HS-27A (cell line): Measurements from ENCODE around the gene DND1.
"Not testable (repeated sequence)": the region's sequence is repeated elsewhere in the genome, so short reads cannot be mapped to it uniquely, and the experiment has no call there.

Source experiments
- DNase-seq: peaks from one replicate; pipeline ENCODE4 v3.0.0-alpha.2; 2012; ENCODE audit warnings: low read depth, missing footprints

DND1 gene

GRCh38 chr5:140673187-140673976 is at the start of gene DND1:
Gene DND1 (minus strand): TSS chr5:140673576. CDS start chr5:140673542, 34 bp downstream.
- no peak for DNase-seq

- DNase-seq, result not testable (repeated sequence)
Observed at GRCh38 chr5:140721395-140721794, 48.0 kb upstream of the DND1 start.

DNA sequence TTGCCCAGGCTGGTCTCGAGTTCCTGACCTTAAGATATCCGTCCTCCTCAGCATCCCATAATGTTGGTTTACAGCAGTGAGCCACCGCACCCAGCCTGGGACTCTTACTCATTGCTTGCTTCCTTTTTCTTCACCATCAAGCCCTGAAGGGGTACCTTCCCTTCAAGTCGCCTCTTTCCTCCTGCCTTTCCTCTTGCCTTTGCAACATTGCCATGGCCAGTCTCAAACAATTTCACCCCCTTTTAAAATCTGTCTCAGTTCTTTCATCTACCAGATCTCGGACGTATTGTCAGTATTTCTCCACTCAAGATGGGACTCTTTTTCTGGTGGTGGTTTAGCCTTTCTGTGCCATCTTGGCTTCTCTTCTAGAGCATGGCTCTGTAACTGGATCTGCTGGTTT is 47.4 kb upstream of the DND1 start:
- not testable (repeated sequence) for DNase-seq

DNA sequence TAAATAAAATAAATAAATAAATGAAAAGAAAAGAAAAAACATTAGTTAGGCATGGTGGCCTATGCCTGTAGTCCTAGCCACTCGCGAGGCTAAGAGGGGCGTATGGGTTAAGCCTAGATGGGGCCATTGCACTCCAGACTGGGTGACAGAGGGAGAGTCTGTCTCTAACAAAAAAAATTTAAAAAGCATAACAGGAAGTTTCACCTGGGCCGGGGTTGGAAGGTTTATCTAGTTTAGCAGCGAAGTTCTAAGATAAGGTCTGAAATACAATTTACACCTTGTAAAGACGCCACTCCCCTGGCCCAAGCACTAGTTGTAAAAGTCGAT is 44.9 kb upstream of the DND1 start:
- DNase-seq, result no peak

- DNase-seq, result not testable (repeated sequence)
Observed at GRCh38 chr5:140716238-140716637, 42.9 kb upstream of the DND1 start.

- no peak for DNase-seq
Observed at GRCh38 chr5:140713562-140714094, 40.3 kb upstream of the DND1 start.

GRCh38 chr5:140711794-140712193 is 38.4 kb upstream of the DND1 start:
- DNase-seq, result no peak

- DNase-seq, result peak; percentile 87
Observed at GRCh38 chr5:140710899-140711552, 37.6 kb upstream of the DND1 start.

DNA sequence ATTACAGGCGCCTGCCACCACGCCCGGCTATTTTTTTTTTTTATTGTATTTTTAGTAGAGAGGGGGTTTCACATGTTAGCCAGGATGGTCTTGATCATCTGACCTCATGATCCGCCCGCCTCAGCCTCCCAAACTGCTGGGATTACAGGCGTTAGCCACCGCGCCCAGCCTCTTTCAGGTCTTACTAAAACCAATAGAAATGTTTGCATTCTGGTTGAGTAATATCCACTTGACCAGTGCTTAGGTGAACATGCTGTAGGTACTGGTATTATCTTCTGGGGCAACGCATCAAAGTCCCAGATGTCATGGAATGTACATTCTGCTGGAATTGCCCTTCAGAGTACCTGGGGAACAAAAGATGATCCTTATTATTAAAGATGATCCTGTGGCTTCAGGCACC is 35.4 kb upstream of the DND1 start:
- not testable (repeated sequence) for DNase-seq

DNA sequence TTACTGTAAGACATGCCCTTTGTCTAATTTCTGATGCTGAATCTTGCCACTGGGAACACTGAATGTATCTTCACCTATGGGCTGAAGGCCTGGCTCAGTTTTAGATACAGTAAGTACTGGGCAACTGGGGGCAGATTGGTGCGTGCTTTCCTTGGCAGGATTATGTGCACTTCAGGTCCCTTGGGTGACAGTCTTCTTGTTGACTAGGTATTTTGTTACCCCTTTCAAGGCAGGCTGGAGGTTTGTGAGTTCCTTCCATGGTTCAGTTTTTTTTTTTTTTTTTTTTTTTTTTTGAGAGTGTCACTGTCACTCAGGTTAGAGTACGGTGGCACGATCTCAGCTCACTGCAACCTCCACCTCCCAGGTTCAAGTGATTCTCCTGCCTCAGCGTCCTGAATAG is 34.4 kb upstream of the DND1 start:
- DNase-seq, result no peak

- peak; percentile 66 for DNase-seq
Observed at GRCh38 chr5:140700177-140701144, 27.1 kb upstream of the DND1 start, which contains the start of gene ZMAT2. Gene ZMAT2 (plus strand): TSS chr5:140700447. CDS start chr5:140700461, 14 bp downstream.

- no peak for DNase-seq
Observed at GRCh38 chr5:140696891-140697492, 23.6 kb upstream of the DND1 start.

GRCh38 chr5:140694276-140694675 is 20.9 kb upstream of the DND1 start:
- DNase-seq, result no peak

- peak; percentile 74 for DNase-seq
Observed at GRCh38 chr5:140690941-140691924, 17.9 kb upstream of the DND1 start, which contains the start of the genes HARS1 and HARS2. Gene HARS1 (minus strand): TSS chr5:140691370. CDS start chr5:140691304, 66 bp downstream. Gene HARS2 (plus strand): TSS chr5:140691455. CDS start chr5:140691649, 194 bp downstream.

DNA sequence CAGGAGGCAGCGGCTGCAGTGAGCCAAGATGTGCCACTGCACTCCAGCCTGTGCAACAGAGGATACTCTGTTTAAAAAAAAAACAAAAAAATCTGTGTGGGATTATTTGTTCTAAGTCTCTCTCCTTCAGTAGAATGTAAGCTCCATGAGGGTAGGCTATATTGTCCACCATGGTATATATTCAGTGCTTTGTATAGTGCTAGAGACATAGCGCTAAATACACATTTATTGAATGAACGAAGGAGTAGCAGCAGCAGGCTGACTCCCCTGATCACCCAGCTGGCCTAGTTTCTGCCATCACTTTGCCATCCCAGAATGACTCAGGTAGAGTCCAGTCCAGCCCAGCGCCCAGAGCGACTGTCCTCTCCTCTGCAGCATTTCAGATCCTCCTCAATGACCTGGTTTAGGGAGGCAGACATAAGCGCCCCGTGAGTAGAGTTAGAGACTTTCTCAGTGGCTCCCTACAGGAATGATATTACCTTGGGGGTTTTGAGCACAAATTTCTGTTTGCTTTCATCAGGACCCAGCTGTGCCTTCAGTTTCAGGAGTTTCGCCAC is 17.1 kb upstream of the DND1 start:
- DNase-seq, result no peak

GRCh38 chr5:140678993-140679392 is 5.6 kb upstream of the DND1 start:
- no peak for DNase-seq

DNA sequence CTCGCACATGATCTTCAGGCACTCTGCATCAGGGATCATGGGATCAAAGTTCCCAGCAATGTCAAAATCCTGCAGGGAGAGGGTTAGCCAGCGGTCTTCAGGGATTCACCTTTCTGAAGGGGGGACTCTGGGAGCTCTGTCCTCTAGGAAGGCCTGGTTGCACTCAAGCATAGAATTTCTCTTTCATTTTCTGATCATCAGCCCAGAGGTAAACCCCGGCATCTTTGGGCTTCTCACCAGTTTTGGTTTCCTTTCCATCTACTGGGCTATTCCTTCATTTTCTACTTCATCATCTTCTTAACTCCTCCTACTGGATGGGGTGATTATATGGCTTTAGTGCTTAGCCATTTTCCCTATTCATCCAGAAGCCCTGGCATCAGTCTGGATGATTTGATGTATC is 4.6 kb upstream of the DND1 start:
- DNase-seq, result no peak

- DNase-seq, result no peak
Observed at GRCh38 chr5:140674629-140675028, 1.3 kb upstream of the DND1 start.

GRCh38 chr5:140674211-140674610 is 835 bp upstream of the DND1 start:
- DNase-seq, result no peak
